Hepatocyte (in vitro differentiated cells): Measurements from ENCODE around the gene RPS14.

Source experiments
- EZH2 ChIP-seq: fragments of 200-600 bp; sonication (generic); IDR thresholded peaks from 2 replicates; pipeline ENCODE4 v1.6.1; 2016; ENCODE audit warnings: antibody characterized with exemption, mild to moderate bottlenecking, borderline replicate concordance
- TF ChIP-seq, protein P1 (sequence below): fragments of 200-600 bp; sonication (generic); IDR thresholded peaks from 2 replicates; pipeline ENCODE4 v1.5.1; 2016; ENCODE audit warnings: antibody characterized with exemption, mild to moderate bottlenecking; ENCODE audit not compliant: poor library complexity

DNA sequence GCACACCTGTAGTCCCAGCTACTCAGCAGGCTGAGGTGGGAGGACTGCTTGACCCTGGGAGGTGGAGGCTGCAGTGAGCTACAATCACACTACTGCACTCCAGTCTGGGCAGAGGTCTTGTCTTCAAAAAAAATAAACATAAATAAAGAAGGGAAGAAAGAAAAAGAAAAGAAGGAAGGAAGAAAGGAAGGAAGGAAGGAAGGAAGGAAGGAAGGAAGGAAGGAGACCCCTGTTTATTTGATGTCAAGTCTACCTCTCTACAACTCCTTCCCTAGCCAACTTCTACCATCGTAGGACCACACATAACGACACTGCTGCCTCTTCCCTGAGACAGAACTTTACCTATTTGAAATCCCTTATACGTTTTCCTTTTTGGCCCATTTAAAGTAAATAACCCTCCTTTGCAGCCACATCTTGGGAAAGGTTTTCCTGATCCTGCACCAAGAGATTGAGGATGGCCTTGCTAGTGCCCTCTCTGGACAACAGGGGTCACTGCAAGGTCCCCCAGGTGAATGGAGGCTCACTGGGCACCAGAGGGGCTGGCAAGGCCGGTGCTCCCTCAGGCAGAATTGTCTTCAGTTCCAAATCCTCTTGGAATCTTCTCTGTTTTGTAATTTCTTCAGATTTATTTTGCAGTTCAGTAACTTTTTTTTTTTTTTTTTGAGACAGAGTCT is 10.5 kb downstream of the RPS14 start:
- TF ChIP-seq, protein P1, sequence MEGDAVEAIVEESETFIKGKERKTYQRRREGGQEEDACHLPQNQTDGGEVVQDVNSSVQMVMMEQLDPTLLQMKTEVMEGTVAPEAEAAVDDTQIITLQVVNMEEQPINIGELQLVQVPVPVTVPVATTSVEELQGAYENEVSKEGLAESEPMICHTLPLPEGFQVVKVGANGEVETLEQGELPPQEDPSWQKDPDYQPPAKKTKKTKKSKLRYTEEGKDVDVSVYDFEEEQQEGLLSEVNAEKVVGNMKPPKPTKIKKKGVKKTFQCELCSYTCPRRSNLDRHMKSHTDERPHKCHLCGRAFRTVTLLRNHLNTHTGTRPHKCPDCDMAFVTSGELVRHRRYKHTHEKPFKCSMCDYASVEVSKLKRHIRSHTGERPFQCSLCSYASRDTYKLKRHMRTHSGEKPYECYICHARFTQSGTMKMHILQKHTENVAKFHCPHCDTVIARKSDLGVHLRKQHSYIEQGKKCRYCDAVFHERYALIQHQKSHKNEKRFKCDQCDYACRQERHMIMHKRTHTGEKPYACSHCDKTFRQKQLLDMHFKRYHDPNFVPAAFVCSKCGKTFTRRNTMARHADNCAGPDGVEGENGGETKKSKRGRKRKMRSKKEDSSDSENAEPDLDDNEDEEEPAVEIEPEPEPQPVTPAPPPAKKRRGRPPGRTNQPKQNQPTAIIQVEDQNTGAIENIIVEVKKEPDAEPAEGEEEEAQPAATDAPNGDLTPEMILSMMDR: peak; percentile 28
- TF ChIP-seq EZH2: no peak
